Natural killer cell (primary cell): Measurements from ENCODE around the gene TMEM30A. TPM values are rescaled to one million over a fixed set of nuclear protein-coding genes. Genes with fewer than 3 reads are reported as not detected.

Experiments used
- ATAC-seq, 3 donors: fragments of 150-1000 bp in 2 of 3; fragments of 200-7000 bp in 1 of 3; cut with Tn5 transposase; 1 replicate in 1 of 3; 2 replicates in 2 of 3; pipeline ENCODE4 v1.10.0; 2021; ENCODE audit warnings: mild to moderate bottlenecking in 2 of 3, moderate library complexity in 2 of 3
- DNase-seq, 2 donors: peaks; one replicate each; pipeline versions ENCODE4 v3.0.0 to v3.0.0-alpha.2; 2013 to 2021; ENCODE audit warnings: mixed read lengths in 1 of 2
- H3K27ac ChIP-seq: one replicate; pipeline ENCODE4 v1.5.1; 2013; ENCODE audit warnings: mild to moderate bottlenecking, low read length
- H3K27me3 ChIP-seq: one replicate; pipeline ENCODE4 v1.6.1; 2013; ENCODE audit warnings: low read length; ENCODE audit not compliant: control insufficient read depth, insufficient read depth
- H3K36me3 ChIP-seq: one replicate; pipeline ENCODE4 v1.6.1; 2013; ENCODE audit warnings: low read length; ENCODE audit not compliant: control insufficient read depth, insufficient read depth
- H3K4me1 ChIP-seq: one replicate; pipeline ENCODE4 v1.6.1; 2013; ENCODE audit warnings: low read length; ENCODE audit not compliant: control insufficient read depth, insufficient read depth
- H3K4me3 ChIP-seq: one replicate; pipeline ENCODE4 v1.5.1; 2013; ENCODE audit warnings: low read length
- H3K9me3 ChIP-seq: one replicate; pipeline ENCODE4 v1.6.1; 2013; ENCODE audit warnings: low read length; ENCODE audit not compliant: control insufficient read depth, insufficient read depth
- H3K27ac Mint-ChIP-seq, 2 donors: one replicate each; pipeline ENCODE4 v1.8.0; 2022; ENCODE audit warnings: mild to moderate bottlenecking in 2 of 2, mixed read lengths in 2 of 2, moderate library complexity in 1 of 2
- H3K27me3 Mint-ChIP-seq, 2 donors: one replicate each; pipeline ENCODE4 v1.8.0; 2022; ENCODE audit warnings: low read depth in 2 of 2, mixed read lengths in 2 of 2
- H3K36me3 Mint-ChIP-seq: one replicate; pipeline ENCODE4 v1.8.0; 2022; ENCODE audit warnings: mixed read lengths
- H3K4me1 Mint-ChIP-seq, 2 donors: one replicate each; pipeline ENCODE4 v1.8.0; 2022; ENCODE audit warnings: mixed read lengths in 2 of 2
- H3K4me3 Mint-ChIP-seq: one replicate; pipeline ENCODE4 v1.8.0; 2022; ENCODE audit warnings: mild to moderate bottlenecking, moderate library complexity, mixed read lengths
- H3K9me3 Mint-ChIP-seq, 2 donors: one replicate each; pipeline ENCODE4 v1.8.0; 2022; ENCODE audit warnings: mixed read lengths in 2 of 2
- CTCF ChIP-seq: fragments of 200-600 bp; IDR thresholded peaks from one replicate; pipeline ENCODE4 v1.8.0; 2022; ENCODE audit warnings: antibody characterized with exemption
- WGBS: methylation state at CpG from one replicate; pipeline ENCODE4 v1.1.7; 2013; ENCODE audit warnings: missing lambda C conversion rate; ENCODE audit not compliant: insufficient coverage; 5-methylcytosine and 5-hydroxymethylcytosine counted together
- intact Hi-C: fragments of 100-400 bp; cut with micrococcal nuclease; formaldehyde crosslinking; loops from one replicate; pipeline ENCODE4 v1.14.2; 2022
- total RNA-seq, 4 donors: library from RNA; stranded (reverse); fragments of 120-200 nt in 1 of 4; gene quantifications; one replicate each; pipeline versions ENCODE4 v1.2.3 to v1.2.4, GENCODE V29; 2013 to 2022

TMEM30A gene
- total RNA-seq, 3 donors from 2014 or later (not counting 1 experiment from before 2014, with no cell fraction given) = 43.8 to 72.0 (median 60.7) TPM

- H3K27ac Mint-ChIP-seq = no peak overlapping the region
- Histone ChIP-seq H3K4me1 (no peaks in the 10 kb centered on the region), H3K36me3 (no peaks in the 10 kb centered on the region), H3K27me3 (no peaks in the 10 kb centered on the region), H3K27ac (no peak overlapping the region), H3K9me3 (no peaks in the 10 kb centered on the region), H3K4me3 (no peak overlapping the region)
- intact Hi-C loops = loop anchor here (10.0 kb wide), 1 partner anchor 233 kb away; no protein-coding TSS in a partner anchor
- no peaks in the 10 kb centered on the region for H3K9me3 Mint-ChIP-seq
- H3K36me3 Mint-ChIP-seq = no peaks in the 10 kb centered on the region
- no peak overlapping the region for H3K4me3 Mint-ChIP-seq
- peaks cover 8% of the 10 kb centered on the region in 2 donors for H3K4me1 Mint-ChIP-seq
- no peak for DNase-seq
- 77% methylated on average over 1 of the region's 2 CpGs for WGBS
- no peak for TF ChIP-seq CTCF
- no peak for ATAC-seq
- no peaks in the 10 kb centered on the region for H3K27me3 Mint-ChIP-seq
These were observed 6.7 kb upstream of the TMEM30A start for GRCh38 chr6:75291331-75291730.

GRCh38 chr6:75290136-75290945 lies 5.7 kb upstream of the TMEM30A start:
- H3K4me3 Mint-ChIP-seq = no peak overlapping the region
- 97% methylated on average over 7 of the region's 7 CpGs for WGBS

GRCh38 chr6:75288023-75288422 lies 3.4 kb upstream of the TMEM30A start:
- Histone ChIP-seq H3K4me1 (peaks cover 6% of the 10 kb centered on the region), H3K27ac (no peak overlapping the region), H3K27me3 (no peaks in the 10 kb centered on the region), H3K4me3 (no peak overlapping the region), H3K9me3 (no peaks in the 10 kb centered on the region), H3K36me3 (no peaks in the 10 kb centered on the region)
- ATAC-seq (no peak), DNase-seq (no peak)
- no peaks in the 10 kb centered on the region for H3K36me3 Mint-ChIP-seq
- WGBS = 100% methylated on average over 1 of the region's 1 CpG
- no peak overlapping the region for H3K27ac Mint-ChIP-seq
- H3K4me1 Mint-ChIP-seq = peaks cover 9 to 10% of the 10 kb centered on the region in 2 donors
- no peaks in the 10 kb centered on the region for H3K9me3 Mint-ChIP-seq
- no peak for TF ChIP-seq CTCF
- H3K27me3 Mint-ChIP-seq = no peaks in the 10 kb centered on the region
- H3K4me3 Mint-ChIP-seq = no peak overlapping the region
- intact Hi-C loops = no loop called here

More at GRCh38 chr6:75290136-75290945, 5.7 kb upstream of the TMEM30A start:
- no peaks in the 10 kb centered on the region for H3K27me3 ChIP-seq
- no peak for DNase-seq
- no peak for TF ChIP-seq CTCF
- H3K4me1 ChIP-seq = peaks cover 6% of the 10 kb centered on the region
- H3K36me3 ChIP-seq = no peaks in the 10 kb centered on the region
- ATAC-seq = no peak
- H3K36me3 Mint-ChIP-seq = no peaks in the 10 kb centered on the region
- H3K27ac Mint-ChIP-seq = no peak overlapping the region
- no peaks in the 10 kb centered on the region for H3K9me3 Mint-ChIP-seq
- H3K27ac ChIP-seq = no peak overlapping the region
- intact Hi-C loops = loop anchor here (10.0 kb wide), 1 partner anchor 234 kb away; no protein-coding TSS in a partner anchor
- H3K4me1 Mint-ChIP-seq = peaks cover 9 to 10% of the 10 kb centered on the region in 2 donors
- no peak overlapping the region for H3K4me3 ChIP-seq
- no peaks in the 10 kb centered on the region for H3K9me3 ChIP-seq
- H3K27me3 Mint-ChIP-seq = no peaks in the 10 kb centered on the region
